Measurements from ENCODE around the gene AVL9.
A peak's percentile ranks its signal among the peaks of the same experiment; 100 is the strongest.
"Not testable (repeated sequence)": the region's sequence is repeated elsewhere in the genome, so short reads cannot be mapped to it uniquely, and the experiment has no call there.

The AVL9 gene

DNA sequence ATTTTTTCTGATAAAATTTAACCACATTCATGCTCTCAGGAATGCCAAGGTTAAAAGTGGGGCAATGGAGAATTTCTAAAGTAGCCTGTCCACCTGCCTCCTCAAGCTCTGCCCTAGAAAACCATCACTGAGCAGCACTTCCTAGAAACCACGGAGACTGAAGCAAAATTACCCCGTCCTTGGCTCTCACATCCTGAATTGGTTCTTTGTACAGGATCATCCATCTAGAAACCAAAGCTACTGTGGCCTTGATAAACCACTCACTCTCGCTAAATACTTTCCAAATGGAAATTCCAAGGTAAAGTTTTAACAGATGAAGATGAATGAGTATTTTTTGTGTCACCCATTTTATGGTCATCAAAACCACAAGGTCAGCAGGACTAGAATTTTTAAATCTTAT lies 96.6 kb downstream of the AVL9 start:
- DNase-seq = no peak

DNA sequence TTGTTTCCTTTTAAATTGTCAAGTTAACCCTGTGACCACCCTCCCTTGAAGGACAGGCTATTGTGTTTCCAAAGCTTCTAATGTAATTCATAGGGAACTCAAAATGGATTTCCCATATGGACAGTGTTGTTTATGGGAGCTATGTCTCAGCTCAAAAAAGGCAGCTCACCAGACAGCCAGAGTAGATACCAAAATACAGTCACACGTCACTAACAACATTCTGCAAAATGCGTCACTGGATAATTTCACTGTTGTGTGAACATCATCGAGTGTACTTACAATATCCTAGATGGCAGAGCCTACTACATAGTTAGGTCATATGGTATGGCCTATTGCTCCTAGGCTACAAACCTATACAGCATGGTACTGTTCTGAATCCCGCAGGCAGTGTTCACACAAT lies 97.4 kb downstream of the AVL9 start:
- no peak for DNase-seq

DNA sequence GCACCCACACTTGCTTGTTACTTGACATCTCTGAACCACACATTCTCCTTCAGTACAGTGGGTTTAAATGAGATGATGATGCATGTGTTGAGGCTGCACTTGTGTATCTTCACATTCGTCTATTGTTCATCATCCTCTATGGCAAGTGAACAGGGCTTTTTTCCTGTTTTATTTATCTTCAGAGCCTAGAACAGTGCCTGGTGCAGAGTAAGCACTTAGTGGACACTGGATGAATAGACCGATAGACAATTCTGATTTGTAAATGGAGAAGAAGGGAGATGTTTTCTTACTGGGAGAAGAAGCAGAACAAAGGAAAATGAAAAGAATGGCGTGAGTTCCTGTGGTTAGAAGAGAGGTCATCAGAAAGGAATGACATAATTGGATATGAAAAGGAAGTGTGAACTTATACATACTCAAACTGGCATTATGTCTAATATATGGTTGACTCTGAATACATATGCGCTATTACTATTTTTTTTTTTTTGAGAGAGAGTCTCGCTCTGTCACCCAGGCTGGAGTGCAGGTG lies 99.7 kb downstream of the AVL9 start:
- no peak for DNase-seq

DNA sequence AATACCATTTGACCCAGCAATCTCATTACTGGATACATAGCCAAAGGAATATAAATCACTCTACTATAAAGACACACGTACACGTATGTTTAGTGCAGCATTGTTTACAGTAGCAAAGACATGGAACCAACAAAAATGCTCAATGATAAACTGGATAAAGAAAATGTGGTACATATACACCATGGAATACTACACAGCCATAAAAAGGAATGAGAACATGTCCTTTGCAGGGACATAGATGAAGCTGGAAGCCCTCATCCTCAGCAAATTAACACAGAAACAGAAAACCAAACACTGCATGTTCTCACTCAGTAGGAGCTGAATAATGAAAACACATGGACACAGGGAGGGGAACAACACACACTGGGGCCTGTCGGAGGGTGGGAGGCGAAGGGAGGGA lies 105.9 kb downstream of the AVL9 start:
- not testable (repeated sequence) for DNase-seq

DNA sequence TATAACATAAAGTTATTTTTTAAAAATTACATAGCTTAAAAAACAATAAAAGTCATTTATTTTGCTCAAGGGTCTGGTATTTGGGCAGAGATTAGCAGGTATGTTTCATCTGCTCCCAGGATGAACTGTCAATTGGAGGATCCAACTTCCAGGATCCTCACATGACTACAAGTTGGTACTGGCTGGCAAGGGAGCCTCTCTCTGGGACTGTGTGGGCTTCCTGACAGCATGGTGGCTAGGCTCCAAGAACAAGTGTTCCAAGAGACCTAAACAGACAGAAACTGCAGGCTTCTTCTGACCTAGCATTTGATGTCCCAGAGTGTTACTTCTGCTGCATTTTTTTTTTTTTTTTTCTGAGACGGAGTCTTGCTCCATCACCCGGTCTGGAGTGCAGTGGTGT lies 107.2 kb downstream of the AVL9 start:
- no peak for DNase-seq

DNA sequence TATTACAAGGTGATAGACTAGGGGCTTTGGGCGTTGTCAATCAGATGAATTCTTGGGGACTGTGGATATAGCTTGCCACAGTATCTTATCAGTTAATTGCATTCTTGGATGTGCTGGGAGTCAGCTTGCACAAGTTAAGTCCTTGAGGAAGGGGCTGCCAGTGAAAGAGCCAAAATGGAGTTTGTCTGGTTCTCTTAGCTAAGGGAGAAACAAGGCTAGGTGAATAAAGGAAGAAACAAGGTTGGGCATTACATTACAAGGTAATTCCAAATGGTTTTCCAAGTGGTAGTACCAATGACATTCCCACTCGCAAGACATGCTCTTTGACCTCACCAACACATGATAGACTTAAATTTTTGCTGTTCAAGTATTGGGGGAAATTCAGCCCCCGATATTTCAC lies 108.2 kb downstream of the AVL9 start:
- DNase-seq = not testable (repeated sequence)

DNA sequence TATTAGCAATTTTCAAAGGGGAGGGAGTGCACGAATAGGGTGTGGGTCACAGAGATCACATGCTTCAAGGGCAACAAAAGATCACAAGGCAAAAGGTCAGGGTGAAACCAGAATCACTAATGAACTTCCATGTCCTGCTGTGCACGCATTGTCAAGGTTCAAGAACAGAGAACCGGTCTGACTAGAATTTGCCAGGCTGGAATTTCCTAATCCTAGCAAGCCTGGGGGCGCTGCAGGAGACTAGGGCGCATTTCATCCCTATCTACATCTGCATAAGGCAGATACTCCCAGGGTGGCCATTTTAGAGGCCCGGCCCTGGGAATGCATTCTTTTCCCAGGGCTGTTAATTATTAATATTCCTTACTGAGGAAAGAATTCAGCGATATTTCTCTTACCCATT lies 108.8 kb downstream of the AVL9 start:
- DNase-seq = not testable (repeated sequence)

DNA sequence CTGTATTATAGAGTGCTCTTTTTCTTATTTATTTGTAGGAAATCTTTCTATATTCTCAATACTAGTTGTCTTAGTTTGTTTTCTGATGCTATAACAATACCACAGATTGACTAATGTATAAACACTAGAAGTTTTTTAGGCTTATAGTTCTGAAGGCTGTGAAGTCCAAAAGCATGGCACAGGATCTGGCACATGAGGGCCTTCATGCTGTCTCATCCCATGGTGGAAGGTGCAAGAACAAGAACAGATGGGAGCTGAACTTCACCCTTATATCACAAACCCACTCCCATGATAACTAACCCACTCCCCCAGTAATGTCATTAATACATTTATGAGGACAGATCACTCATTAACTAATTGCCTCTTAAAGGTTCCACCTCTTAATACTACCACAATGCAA lies 109.7 kb downstream of the AVL9 start:
- DNase-seq = no peak

DNA sequence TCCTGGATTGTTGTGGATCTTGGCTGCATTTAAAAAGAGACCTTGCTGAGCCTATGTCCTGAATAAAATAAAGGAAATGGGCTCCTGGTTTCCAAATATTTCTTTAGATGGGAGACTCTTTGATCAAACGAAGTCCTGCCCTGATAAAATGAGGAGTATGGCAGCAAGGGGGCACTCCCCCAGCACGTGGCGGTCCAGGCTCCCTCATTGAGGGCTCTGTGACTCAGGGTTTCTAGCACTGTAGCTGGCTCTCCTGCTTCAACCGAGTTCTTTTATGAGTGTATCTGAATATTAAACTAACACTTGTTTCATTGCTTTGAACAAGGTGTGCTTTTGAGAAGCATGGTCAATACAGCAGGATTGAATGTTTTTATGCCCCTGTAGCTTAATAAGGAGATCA lies 114.2 kb downstream of the AVL9 start:
- no peak for DNase-seq

DNA sequence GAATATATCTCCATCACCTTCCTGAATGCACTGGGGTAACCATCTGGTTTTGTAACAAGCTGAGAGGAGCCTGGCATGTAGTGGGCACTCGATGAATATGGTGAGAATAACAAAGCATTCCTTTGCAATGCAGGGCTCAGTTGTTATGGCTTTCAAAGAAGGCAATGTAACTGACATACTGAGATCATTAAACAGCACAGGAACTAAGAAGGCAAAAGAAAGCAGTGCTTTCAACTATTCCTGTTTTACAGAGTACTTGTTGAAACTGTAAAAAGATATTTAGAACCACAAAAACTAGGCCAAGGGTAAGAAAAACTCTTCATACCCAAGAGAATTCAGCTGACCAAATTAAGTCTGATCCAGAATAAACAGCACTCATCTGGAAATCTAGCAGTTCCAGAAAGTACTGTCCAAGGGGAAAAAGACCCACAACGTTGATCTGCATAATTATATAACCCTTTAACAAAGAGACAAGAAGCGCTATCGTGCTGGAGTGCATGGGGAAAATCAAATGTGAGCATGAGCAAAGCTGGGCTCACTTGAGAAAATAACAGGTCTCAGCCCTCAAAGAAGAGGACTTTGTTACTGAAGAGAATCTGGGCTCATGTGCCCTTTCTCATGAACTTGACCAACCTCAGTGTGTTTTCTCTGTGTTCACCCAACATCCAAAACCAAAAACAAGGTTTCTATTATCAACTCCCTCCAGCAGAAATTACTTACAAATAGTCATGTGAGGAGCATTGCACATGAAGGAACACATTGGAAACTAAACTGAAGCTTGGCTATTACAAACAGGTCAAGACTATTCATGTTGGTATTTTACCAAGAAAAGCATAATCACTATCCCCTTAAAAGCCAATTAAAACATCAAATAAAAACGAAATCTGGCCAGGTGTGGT lies 116.2 kb downstream of the AVL9 start:
- DNase-seq = no peak

DNA sequence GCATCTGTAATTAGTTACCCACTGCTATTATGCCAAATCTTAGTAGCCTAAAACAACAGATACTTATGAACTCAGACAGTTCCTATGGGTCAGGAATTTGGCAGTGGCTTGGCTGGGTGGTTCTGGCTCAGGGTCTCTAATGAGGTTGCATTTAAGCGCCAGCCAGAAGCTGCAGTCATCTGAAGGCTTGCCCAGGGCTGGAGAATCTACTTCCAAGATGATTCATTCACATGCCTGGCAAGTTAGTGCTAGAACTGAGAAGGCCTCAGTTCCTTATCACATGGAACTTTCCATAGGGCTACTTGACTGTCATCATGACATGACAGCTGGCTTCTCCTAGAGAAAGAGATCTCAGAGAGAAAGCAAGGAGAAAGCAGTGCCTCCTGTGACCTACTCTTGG lies 121.3 kb downstream of the AVL9 start:
- no peak for DNase-seq

DNA sequence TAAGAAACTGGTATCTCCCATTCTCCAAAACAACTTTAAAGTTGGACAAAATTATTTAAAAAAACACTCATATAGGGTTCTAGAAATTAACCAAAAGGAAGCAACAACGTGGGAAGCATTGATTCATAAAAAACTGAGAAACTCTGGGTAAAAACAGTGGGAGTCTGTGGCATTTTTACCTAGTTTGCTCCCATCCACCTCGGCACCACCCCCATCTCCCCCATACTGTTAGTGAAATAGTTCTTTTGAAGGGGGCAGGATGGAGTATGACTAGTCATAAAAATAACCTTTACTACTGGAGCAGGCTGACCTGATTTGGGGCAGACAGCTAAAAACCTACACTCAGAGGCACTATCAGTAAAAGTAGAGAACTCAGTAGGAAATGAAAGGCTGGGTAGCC lies 123.2 kb downstream of the AVL9 start:
- DNase-seq = peak; percentile 3

DNA sequence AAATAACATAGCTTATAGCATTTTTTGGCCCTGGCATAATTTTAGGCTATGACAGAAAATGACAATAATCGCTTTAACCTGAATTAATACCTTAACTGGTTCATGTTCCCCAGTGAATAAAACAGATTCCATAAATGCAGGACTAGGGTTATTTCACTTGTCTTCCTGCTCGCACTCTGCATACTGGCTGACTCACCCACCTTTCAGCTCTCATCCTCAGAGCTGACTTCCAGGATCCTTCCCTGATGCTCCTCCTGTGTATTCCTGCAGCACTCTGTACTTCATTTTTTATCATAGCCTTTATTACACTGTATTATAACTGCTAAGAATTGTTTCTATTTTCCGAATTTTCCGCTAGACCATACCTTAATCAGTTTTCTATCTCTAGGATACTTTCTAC lies 123.7 kb downstream of the AVL9 start:
- no peak for DNase-seq

DNA sequence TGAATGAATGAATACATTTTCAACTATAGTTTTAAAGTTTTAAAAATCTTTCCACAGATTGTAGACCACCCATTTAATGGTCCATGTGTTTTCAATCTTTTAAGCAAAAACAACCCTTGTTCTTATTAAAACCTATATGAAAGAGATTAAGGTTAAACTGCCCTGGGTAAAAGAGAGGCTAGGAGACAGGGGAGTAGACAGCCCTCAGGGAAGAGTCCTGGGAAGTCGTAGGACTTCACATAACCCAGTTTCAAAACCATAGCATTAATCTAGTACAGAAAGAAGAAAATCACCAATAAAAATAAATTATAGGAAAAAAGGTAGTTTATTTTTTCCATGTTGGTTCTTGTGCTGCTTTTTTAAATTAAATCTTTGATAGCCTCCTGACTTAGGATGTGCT lies 124.1 kb downstream of the AVL9 start:
- DNase-seq = not testable (repeated sequence)

DNA sequence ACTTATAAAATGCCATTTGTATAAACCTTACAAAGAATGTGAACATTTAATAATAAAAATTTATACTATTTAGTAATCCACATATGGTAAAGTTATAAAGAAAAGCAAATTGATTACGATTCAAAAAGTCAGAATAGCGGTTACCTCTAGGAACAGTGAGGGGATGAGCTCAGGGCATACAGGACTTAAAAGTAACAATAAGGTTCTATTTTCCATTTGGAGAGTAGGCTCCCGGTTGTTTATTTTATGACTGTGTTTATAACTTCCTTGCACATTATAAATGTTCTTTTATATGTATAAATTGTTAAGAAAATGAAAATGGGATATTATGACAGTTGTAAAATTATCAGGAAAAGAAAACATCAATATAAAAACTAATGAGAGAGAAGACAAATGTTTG lies 135.7 kb downstream of the AVL9 start:
- DNase-seq = no peak

DNA sequence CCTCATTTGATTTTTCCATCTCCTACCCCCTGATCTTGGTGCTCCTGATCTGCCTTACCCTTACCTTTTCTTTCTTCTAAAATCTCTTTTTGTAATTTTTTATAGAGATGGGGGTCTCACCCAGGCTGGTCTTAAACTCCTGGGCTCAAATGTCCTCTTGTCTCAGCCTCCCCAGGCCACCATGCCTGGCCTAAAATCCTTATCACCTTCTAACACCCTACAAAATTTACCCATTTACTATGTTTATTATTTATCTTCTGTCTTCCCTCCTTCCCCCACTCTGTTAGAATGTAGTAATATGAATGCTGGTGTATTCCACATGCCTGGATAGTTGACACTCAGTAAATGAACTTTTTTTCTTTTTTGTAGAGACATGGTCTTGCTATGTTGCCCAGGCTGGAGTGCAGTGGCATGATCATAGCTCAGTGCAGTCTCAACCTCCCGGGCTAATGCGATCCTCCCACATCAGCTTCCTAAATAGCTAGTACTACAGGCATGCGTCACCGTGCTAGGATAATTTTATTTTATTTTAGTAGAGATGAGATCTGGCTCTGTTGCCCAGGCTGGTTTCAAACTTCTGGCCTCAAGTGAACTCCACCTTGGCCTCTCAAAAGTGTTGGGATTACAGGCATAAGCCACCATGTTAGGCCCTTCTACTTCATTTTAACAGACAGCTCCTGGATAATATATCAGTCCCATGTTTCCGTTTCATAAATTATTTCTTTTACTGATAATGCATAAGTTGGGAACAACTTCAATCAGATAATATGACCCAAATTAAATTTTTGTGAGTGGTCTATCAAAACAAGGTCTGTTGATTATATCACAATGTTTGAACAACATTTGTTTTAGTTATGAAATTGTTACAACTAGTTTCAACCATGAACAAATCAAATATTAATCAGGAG lies 136.6 kb downstream of the AVL9 start:
- DNase-seq = not testable (repeated sequence)

DNA sequence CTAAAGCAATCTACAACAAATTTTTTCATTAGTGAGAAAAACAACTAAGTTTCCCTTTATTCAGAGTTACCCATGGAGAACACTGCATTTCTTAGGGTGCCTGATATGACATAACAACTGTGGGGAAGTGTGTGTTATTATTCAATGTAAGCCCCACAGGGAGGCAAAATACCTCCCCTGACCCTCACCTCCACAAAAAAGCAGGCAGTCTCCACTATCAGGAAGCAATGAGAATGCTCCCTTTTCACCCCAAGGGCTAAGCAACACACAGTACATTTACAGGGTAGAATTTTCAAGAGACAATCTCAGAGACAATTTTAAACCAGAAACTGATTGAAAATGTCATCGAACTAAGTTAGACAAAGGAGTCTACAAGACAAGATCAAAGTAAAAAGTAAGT lies 138.2 kb downstream of the AVL9 start:
- DNase-seq = not testable (repeated sequence)

DNA sequence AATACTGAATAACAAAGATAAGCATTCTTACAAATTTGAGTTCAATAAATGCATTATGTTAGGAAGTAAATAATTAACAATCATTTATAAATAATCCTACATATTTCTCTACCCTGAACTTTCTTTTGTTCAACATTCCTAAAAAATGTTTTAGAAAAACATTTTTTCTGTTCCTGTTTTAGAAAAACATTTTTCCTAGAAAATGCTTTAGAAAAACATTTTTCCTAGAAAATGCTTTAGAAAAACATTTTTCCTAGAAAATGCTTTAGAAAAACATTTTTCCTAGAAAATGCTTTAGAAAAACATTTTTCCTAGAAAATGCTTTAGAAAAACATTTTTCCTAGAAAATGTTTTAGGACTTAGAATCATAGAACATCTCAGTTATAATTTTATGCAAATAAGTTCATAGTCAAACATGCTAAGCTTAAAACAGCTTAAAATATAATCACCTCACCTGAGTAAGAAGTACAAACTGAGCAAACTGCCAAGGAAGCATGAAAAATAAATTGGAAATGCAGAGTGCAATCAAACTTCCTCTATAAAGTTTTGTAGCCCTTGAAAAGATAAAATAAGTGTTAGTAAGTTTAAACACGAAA lies 139.6 kb downstream of the AVL9 start:
- not testable (repeated sequence) for DNase-seq

DNA sequence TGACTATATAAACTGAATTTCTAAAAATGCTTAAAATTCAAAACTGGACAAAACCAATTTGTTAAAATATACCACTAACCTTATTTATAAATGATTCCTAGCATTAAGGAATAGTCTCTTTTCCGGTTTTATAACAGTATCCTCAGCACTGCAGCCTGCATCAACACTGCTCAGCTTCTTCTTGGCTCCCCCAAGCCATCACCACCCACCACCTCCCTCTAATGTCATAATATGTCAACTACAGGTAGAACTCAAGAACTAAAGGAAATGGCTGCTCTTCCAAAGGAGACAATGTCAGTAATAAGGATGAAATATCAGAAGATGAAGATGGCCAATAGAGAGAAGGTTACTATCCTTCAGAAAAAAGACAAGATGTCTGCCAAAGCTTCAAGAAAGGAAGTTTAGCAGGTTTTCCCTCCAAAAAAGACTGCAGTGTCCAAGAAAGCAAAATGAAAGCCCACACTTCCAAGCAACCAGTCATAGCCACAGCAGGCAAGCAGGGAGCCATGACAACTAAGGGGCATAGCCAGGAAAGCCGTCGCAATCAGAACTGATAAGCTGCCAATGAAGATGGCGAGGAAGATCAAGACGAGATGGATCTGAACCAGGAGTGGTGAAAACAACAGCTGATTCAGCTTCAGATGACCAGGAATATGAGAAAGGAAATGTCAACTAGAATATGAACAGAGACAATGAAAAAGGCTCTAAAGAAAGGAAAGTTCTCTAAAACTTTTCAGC lies 141.6 kb downstream of the AVL9 start:
- not testable (repeated sequence) for DNase-seq

DNA sequence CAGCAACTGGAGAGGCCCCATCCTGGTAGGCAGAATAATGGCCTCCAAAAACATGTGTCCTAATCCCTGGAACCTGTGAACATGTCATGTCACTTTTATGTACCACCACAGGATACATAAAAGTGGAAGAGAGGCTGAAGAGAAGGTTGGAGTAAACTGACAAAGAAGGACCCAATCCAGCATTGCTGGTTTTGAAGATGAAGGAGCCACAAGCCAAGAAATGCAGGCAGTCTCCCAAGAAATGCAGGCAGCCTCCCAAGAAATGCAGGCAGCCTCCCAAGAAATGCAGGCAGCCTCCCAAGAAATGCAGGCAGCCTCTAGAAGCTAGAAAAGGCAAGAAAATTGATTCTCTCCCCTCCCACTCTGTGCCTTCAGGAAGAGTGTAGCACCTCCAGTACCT lies 142.3 kb downstream of the AVL9 start:
- not testable (repeated sequence) for DNase-seq

Measured in activated CD4-positive, alpha-beta T cell treated with anti-CD3 and anti-CD28 coated beads, Interleukin-2, amount 50 U/mL, for 16 hours (primary cell).